ENCODE measurements around the gene COL24A1.

Gene COL24A1

GRCh38 chr1:85830837-85831236 lies 325.7 kb downstream of the COL24A1 start:
- TF ChIP-seq, protein P1, sequence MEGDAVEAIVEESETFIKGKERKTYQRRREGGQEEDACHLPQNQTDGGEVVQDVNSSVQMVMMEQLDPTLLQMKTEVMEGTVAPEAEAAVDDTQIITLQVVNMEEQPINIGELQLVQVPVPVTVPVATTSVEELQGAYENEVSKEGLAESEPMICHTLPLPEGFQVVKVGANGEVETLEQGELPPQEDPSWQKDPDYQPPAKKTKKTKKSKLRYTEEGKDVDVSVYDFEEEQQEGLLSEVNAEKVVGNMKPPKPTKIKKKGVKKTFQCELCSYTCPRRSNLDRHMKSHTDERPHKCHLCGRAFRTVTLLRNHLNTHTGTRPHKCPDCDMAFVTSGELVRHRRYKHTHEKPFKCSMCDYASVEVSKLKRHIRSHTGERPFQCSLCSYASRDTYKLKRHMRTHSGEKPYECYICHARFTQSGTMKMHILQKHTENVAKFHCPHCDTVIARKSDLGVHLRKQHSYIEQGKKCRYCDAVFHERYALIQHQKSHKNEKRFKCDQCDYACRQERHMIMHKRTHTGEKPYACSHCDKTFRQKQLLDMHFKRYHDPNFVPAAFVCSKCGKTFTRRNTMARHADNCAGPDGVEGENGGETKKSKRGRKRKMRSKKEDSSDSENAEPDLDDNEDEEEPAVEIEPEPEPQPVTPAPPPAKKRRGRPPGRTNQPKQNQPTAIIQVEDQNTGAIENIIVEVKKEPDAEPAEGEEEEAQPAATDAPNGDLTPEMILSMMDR (IDR thresholded peaks at IDR 0.05; ENCODE audit: extremely low read depth, insufficient read depth, missing control alignments), result no peak
- DNase-seq (ENCODE audit: low spot score), result no peak
- in situ Hi-C loops (cut with MboI; ENCODE audit: low pct_unique_long_range_greater_than_20kb, low sequenced_read_pairs, unreplicated experiment), result no loop called here

DNA sequence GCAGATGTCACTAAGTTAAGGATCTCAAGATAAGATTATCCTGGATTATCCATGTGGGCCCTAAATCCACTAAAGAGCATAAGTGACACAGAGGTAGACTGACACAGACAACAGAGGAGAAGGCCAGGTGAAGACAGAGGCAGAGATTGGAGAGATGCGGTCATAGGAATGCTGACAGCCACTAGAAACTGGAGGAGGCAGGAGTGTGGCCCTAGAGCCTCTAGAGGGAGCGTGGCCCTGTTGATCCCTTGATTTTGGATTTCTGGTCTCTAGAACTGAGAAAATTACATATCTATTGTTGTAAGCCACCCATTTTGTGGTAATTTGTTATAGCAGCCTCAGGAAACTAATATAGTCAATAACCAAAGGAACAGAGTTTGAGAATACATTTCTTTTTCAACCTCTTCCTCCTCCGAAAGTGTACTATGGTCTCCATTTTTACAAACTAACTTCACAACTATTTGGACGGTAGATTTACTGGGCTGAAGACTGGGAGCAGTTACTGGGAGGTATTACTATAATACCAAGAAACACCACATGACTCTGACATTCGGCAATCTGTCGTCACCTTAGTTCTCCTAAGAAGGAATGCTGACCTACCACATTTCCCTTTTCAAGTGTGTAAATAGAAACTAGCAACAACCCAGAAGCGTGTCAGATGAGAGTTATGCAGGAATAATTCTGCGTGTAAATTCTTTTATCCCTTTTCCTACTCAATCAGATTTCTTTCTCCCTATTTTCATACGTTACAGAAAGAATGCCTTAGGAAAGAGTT lies 332.3 kb downstream of the COL24A1 start:
- TF ChIP-seq, protein P1 (IDR thresholded peaks at IDR 0.05; ENCODE audit: extremely low read depth, insufficient read depth, missing control alignments), result no peak
- in situ Hi-C loops (cut with MboI; ENCODE audit: low pct_unique_long_range_greater_than_20kb, low sequenced_read_pairs, unreplicated experiment), result no loop called here
- no peak for DNase-seq (ENCODE audit: low spot score)

DNA sequence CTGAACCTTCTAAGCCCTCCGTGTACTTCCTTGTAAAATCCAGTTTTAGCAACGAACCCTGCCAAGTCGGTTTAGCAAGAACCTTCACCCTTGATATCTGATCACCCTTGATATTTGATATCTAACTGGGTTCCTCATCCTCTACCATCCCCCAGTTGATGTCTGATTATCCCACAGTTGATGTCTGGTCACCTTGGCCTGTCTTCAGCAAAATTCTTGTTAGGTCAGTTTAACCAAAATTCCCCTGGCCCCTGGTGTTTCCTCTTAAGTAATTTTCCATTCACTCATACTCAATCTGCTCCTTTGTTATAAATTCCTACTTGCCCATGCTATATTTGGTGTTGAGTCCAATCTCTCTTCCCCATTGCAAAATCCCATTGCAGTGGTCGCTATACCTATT lies 333.9 kb downstream of the COL24A1 start:
- DNase-seq (ENCODE audit: low spot score), result no peak
- in situ Hi-C loops (cut with MboI; ENCODE audit: low pct_unique_long_range_greater_than_20kb, low sequenced_read_pairs, unreplicated experiment), result no loop called here
- TF ChIP-seq, protein P1 (IDR thresholded peaks at IDR 0.05; ENCODE audit: extremely low read depth, insufficient read depth, missing control alignments), result no peak

DNA sequence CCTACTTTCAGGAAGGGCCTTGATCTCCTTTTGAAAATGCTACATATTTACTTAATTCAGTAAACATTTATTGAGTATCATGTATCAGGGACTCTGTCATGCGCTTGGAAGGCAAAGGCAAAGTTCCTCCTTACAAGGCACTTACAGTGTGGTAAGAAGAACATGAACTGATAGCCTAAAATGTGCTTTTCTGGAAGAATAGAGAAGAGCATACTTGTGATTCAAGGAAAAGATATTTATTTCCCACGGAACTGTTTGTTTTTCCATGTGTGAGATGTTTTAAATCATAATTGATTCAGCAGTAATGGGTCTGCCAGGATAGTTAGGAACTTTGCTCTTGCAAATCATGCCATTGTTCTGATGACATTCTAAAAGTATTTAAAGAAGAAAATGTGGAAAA lies 338.2 kb downstream of the COL24A1 start:
- TF ChIP-seq, protein P1 (IDR thresholded peaks at IDR 0.05; ENCODE audit: extremely low read depth, insufficient read depth, missing control alignments), result no peak
- no peak for DNase-seq (ENCODE audit: low spot score)
- in situ Hi-C loops (cut with MboI; ENCODE audit: low pct_unique_long_range_greater_than_20kb, low sequenced_read_pairs, unreplicated experiment), result no loop called here

GRCh38 chr1:85816606-85817005 lies 340.0 kb downstream of the COL24A1 start:
- TF ChIP-seq, protein P1 (IDR thresholded peaks at IDR 0.05; ENCODE audit: extremely low read depth, insufficient read depth, missing control alignments), result no peak
- DNase-seq (ENCODE audit: low spot score), result no peak
- in situ Hi-C loops (cut with MboI; ENCODE audit: low pct_unique_long_range_greater_than_20kb, low sequenced_read_pairs, unreplicated experiment), result no loop called here

DNA sequence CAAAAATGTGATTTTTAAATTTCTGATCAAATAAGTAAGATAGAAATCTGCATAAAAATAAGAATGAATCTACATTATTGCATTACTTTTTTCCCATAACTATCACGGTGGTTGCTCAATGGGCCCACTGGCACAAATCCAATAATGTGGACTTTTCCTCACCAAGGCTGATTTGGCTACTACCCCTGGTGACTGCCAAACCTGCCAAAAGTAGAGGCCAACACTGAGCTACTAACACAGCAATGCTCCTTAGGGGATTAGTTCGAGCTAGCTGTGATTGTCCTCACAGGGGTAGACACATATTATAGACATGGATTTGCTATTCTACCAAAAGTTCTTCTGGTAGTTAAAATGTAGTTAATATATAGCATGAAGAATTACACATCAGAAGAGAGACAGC lies 340.7 kb downstream of the COL24A1 start:
- in situ Hi-C loops (cut with MboI; ENCODE audit: low pct_unique_long_range_greater_than_20kb, low sequenced_read_pairs, unreplicated experiment), result no loop called here
- DNase-seq (ENCODE audit: low spot score), result no peak
- TF ChIP-seq, protein P1 (IDR thresholded peaks at IDR 0.05; ENCODE audit: extremely low read depth, insufficient read depth, missing control alignments), result no peak

Measured in GM13977 (cell line).